Stomach smooth muscle (tissue), 2 donors: ENCODE measurements around the gene ACTN1.

Experiments used
- H3K27ac ChIP-seq: one replicate; pipeline ENCODE4 v1.7.0; 2013; ENCODE audit warnings: mild to moderate bottlenecking, low read length, inconsistent platforms
- H3K27me3 ChIP-seq, 2 donors: one replicate each; pipeline ENCODE4 v1.7.0; 2013; ENCODE audit warnings: low read length in 2 of 2; ENCODE audit not compliant: insufficient read depth in 2 of 2, control insufficient read depth in 1 of 2
- H3K36me3 ChIP-seq, 2 donors: one replicate each; pipeline ENCODE4 v1.7.0; 2013; ENCODE audit warnings: low read length in 2 of 2; ENCODE audit not compliant: control insufficient read depth in 2 of 2, insufficient read depth in 2 of 2
- H3K4me1 ChIP-seq: one replicate; pipeline ENCODE4 v1.7.0; 2013; ENCODE audit warnings: low read length; ENCODE audit not compliant: control insufficient read depth, insufficient read depth
- H3K4me3 ChIP-seq, 2 donors: one replicate each; pipeline ENCODE4 v1.7.0; 2013; ENCODE audit warnings: low read length in 2 of 2
- H3K9ac ChIP-seq, 2 donors: one replicate each; pipeline ENCODE4 v1.7.0; 2013; ENCODE audit warnings: low read length in 2 of 2, mild to moderate bottlenecking in 1 of 2
- H3K9me3 ChIP-seq, 2 donors: one replicate each; pipeline ENCODE4 v1.7.0; 2013; ENCODE audit warnings: low read length in 2 of 2; ENCODE audit not compliant: control insufficient read depth in 2 of 2
- donor health status: healthy.
- donor health status: Pancreatic carcinoma.

Gene ACTN1

GRCh38 chr14:68878908-68879307, 100.2 kb downstream of the ACTN1 start:
- H3K27ac ChIP-seq = peak overlapping the region; percentile 71
- no peak overlapping the region for H3K9ac ChIP-seq
- H3K36me3 ChIP-seq = peaks cover 83 to 85% of the 10 kb centered on the region in 2 donors
- H3K4me3 ChIP-seq = no peak overlapping the region
- peaks cover 38% of the 10 kb centered on the region for H3K4me1 ChIP-seq
- H3K9me3 ChIP-seq = no peaks in the 10 kb centered on the region
- H3K27me3 ChIP-seq = no peaks in the 10 kb centered on the region

GRCh38 chr14:68877993-68878575, 101.0 kb downstream of the ACTN1 start:
- Histone ChIP-seq H3K4me3 (no peak overlapping the region), H3K4me1 (peaks cover 38% of the 10 kb centered on the region), H3K36me3 (peaks cover 83 to 91% of the 10 kb centered on the region in 2 donors), H3K27me3 (no peaks in the 10 kb centered on the region), H3K9me3 (no peaks in the 10 kb centered on the region), H3K27ac (peak overlapping the region; percentile 69), H3K9ac (no peak overlapping the region)

DNA sequence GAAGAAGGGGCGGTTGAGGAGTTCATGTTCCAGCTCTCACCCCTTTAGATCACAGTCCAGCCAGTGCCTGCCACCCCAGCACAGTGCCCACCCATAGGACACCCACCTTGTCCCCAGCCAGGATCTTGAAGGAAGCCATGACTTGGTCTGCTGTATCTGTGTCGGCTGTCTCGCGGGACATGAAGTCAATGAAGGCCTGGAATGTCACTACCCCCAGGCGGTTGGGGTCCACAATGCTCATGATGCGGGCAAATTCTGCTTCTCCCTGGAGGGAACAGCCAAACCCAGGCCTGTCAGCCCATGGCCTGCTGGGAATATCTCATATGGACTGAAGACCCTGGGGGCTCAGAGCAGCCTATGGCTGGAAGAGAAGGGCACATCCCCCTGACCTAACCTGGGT, 102.1 kb downstream of the ACTN1 start:
- H3K9me3 ChIP-seq = no peaks in the 10 kb centered on the region
- no peak overlapping the region for H3K9ac ChIP-seq
- H3K4me3 ChIP-seq = no peak overlapping the region
- H3K27me3 ChIP-seq = no peaks in the 10 kb centered on the region
- H3K27ac ChIP-seq = peak overlapping the region; percentile 69
- H3K36me3 ChIP-seq = peaks cover 84 to 91% of the 10 kb centered on the region in 2 donors
- H3K4me1 ChIP-seq = peaks cover 36% of the 10 kb centered on the region

DNA sequence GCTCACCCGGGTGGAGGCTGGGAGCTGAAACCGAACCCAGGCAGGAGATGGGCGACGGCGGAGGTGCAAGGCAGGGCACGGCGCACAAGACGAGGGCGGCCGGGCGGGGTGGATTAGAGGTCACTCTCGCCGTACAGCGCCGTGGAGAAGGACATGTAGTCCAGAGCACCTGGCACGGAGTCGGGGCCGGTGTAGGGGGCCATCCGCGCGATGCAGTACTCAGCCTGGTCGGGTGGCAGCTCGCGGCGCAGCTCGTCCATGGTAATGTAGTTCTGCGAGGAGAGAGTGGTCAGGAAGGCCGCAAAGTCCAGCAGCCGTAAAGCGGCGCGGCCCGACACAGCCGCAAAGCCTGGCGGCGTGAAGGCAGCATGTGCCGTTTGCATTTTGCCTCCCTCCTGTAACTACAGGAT, 104.4 kb downstream of the ACTN1 start:
- Histone ChIP-seq H3K9ac (no peak overlapping the region), H3K9me3 (no peaks in the 10 kb centered on the region), H3K4me1 (peaks cover 16% of the 10 kb centered on the region), H3K4me3 (no peak overlapping the region), H3K27me3 (no peaks in the 10 kb centered on the region), H3K27ac (no peak overlapping the region), H3K36me3 (peaks cover 74 to 81% of the 10 kb centered on the region in 2 donors)

- H3K9ac ChIP-seq = no peak overlapping the region
- H3K4me3 ChIP-seq = no peak overlapping the region
- H3K36me3 ChIP-seq = peaks cover 65 to 70% of the 10 kb centered on the region in 2 donors
- no peaks in the 10 kb centered on the region for H3K9me3 ChIP-seq
- peaks cover 4% of the 10 kb centered on the region for H3K4me1 ChIP-seq
- H3K27me3 ChIP-seq = no peaks in the 10 kb centered on the region
- H3K27ac ChIP-seq = no peak overlapping the region
Observed at GRCh38 chr14:68873376-68873775, 105.7 kb downstream of the ACTN1 start.

DNA sequence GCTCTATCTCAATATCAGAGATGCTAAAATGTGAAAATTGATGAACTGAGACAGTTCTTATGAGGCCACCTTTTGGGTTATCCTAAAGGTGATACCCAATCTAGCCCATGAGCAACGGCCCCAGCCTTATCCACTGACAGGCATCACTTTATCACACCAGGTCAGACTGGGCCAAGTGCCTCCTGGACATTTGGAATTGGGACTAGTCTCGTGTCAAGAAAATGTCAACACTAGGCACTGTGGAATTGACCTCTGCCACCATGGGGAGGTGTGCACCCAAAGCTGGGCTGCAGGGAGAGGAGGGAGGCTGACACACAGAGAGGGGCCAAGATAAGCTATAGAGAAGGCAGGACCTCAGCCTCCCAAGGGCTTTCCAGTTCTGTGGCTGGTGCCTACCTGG, 107.7 kb downstream of the ACTN1 start:
- peaks cover 46 to 50% of the 10 kb centered on the region in 2 donors for H3K36me3 ChIP-seq
- no peak overlapping the region for H3K9ac ChIP-seq
- no peaks in the 10 kb centered on the region for H3K9me3 ChIP-seq
- H3K27me3 ChIP-seq = no peaks in the 10 kb centered on the region
- H3K4me3 ChIP-seq = no peak overlapping the region
- no peak overlapping the region for H3K27ac ChIP-seq
- no peaks in the 10 kb centered on the region for H3K4me1 ChIP-seq

- peaks cover 11 to 12% of the 10 kb centered on the region in 2 donors for H3K36me3 ChIP-seq
- H3K4me1 ChIP-seq = peaks cover 4% of the 10 kb centered on the region
- no peak overlapping the region for H3K9ac ChIP-seq
- no peak overlapping the region for H3K27ac ChIP-seq
- peaks cover 0 to 11% of the 10 kb centered on the region in 2 donors for H3K9me3 ChIP-seq
- H3K4me3 ChIP-seq = no peak overlapping the region
- no peaks in the 10 kb centered on the region for H3K27me3 ChIP-seq
Observed at GRCh38 chr14:68866991-68867533, 112.0 kb downstream of the ACTN1 start.

- peaks cover 0 to 11% of the 10 kb centered on the region in 2 donors for H3K9me3 ChIP-seq
- no peak overlapping the region for H3K27ac ChIP-seq
- no peak overlapping the region for H3K4me3 ChIP-seq
- peaks cover 4% of the 10 kb centered on the region for H3K4me1 ChIP-seq
- H3K27me3 ChIP-seq = no peaks in the 10 kb centered on the region
- no peak overlapping the region for H3K9ac ChIP-seq
- no peaks in the 10 kb centered on the region for H3K36me3 ChIP-seq
Observed at GRCh38 chr14:68865542-68865941, 113.6 kb downstream of the ACTN1 start.

DNA sequence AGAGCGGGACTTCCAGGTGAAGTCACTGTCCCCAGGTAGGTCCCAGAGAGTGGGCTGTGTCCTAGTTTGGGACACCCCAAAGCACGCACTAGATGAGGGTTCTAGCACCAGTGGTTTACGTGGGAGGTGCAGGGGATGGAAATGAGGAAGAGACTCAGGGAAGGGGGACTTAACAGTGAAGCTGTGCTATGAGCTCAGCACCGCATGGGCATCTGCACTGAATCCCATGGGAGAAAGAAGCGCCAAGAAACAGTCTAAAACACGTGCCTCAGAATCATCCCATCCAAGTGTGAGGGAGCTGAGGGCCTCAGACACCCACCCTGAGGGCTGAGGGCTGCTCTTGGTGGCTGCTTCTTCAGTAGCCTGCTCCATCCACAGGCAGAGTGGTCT, 114.7 kb downstream of the ACTN1 start:
- H3K9ac ChIP-seq = no peak overlapping the region
- no peak overlapping the region for H3K27ac ChIP-seq
- peaks cover 0 to 11% of the 10 kb centered on the region in 2 donors for H3K9me3 ChIP-seq
- no peak overlapping the region for H3K4me3 ChIP-seq
- H3K36me3 ChIP-seq = no peaks in the 10 kb centered on the region
- H3K27me3 ChIP-seq = no peaks in the 10 kb centered on the region
- H3K4me1 ChIP-seq = peaks cover 4% of the 10 kb centered on the region

DNA sequence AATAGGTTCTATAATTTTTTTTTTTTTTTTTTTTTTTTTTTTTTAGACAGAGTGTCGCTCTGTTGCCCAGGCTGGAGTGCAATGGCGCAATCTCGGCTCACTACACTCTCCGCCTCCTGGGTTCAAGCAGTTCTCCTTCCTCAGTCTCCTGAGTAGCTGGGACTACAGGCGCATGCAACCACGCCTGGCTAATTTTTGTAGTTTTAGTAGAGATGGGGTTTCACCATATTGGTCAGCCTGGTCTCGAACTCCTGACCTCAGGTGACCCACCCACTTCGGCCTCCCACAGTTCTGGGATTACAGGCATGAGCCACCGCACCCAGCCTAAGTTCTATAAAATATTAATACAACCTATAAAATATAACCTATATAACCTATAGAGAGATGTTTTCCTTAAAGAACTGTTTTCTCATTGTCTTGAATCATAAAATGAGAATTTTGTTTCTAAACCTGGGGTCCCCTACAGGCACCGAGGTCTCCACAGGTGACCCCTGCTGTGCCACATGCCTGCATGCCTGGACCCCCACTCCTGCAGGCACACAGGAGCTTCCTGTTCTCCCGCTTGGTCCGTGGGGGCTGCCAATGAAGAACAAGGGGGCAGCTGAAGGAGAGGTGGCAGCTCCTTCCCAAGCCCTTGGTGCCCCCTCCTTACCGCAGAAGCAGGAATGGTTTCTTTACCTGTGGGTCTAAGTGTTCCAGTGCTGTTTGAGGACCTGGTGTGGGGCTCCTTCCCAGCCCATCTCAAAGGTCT, 115.3 kb downstream of the ACTN1 start:
- Histone ChIP-seq H3K36me3 (no peaks in the 10 kb centered on the region), H3K4me3 (no peak overlapping the region), H3K4me1 (peaks cover 4% of the 10 kb centered on the region), H3K27ac (no peak overlapping the region), H3K27me3 (no peaks in the 10 kb centered on the region), H3K9me3 (peaks cover 0 to 11% of the 10 kb centered on the region in 2 donors), H3K9ac (no peak overlapping the region)
